Endothelial cell (in vitro differentiated cells): ENCODE results near the gene CLEC4F. TPM values are rescaled to one million over a fixed set of nuclear protein-coding genes. Genes with fewer than 3 reads are reported as not detected.

Source experiments
- DNase-seq: peaks from one replicate; pipeline ENCODE4 v3.0.0; 2021; ENCODE audit warnings: low spot score
- H3K27ac Mint-ChIP-seq: one replicate; pipeline ENCODE4 v1.8.0; 2021; ENCODE audit warnings: mixed read lengths, inconsistent platforms; ENCODE audit not compliant: unreplicated experiment
- H3K27me3 Mint-ChIP-seq: one replicate; pipeline ENCODE4 v1.8.0; 2021; ENCODE audit warnings: mild to moderate bottlenecking, moderate library complexity, mixed read lengths, inconsistent platforms; ENCODE audit not compliant: unreplicated experiment
- H3K36me3 Mint-ChIP-seq: one replicate; pipeline ENCODE4 v1.8.0; 2021; ENCODE audit warnings: mild to moderate bottlenecking, low read depth, mixed read lengths, inconsistent platforms; ENCODE audit not compliant: unreplicated experiment
- H3K4me1 Mint-ChIP-seq: one replicate; pipeline ENCODE4 v1.8.0; 2021; ENCODE audit warnings: mild to moderate bottlenecking, mixed read lengths, inconsistent platforms; ENCODE audit not compliant: unreplicated experiment
- H3K4me3 Mint-ChIP-seq: one replicate; pipeline ENCODE4 v1.8.0; 2021; ENCODE audit warnings: mild to moderate bottlenecking, mixed read lengths, inconsistent platforms; ENCODE audit not compliant: unreplicated experiment
- H3K9me3 Mint-ChIP-seq: one replicate; pipeline ENCODE4 v1.8.0; 2021; ENCODE audit warnings: mixed read lengths, inconsistent platforms; ENCODE audit not compliant: unreplicated experiment
- CTCF ChIP-seq: fragments of 200-600 bp; sonication (generic); IDR thresholded peaks from one replicate; pipeline ENCODE4 v1.5.0; 2021; ENCODE audit warnings: antibody characterized with exemption; ENCODE audit not compliant: unreplicated experiment
- total RNA-seq: library from RNA; stranded (reverse); fragmentation: NEBNext Ultra II Directional; extraction: Animal tissue kit (Norgen Biotek cat#: 25700); gene quantifications from one replicate; pipeline ENCODE4 v1.2.1, GENCODE V29; 2021; ENCODE audit not compliant: unreplicated experiment

Gene CLEC4F
- total RNA-seq, 1 donor from 2014 or later, result 0.23 TPM

- no peaks in the 10 kb centered on the region for H3K36me3 Mint-ChIP-seq
- no peak overlapping the region for H3K27ac Mint-ChIP-seq
- DNase-seq, result no peak
- H3K9me3 Mint-ChIP-seq, result no peaks in the 10 kb centered on the region
- H3K4me1 Mint-ChIP-seq, result no peaks in the 10 kb centered on the region
- H3K27me3 Mint-ChIP-seq, result no peaks in the 10 kb centered on the region
- H3K4me3 Mint-ChIP-seq, result no peak overlapping the region
- TF ChIP-seq CTCF, result no peak
Measured at GRCh38 chr2:70779491-70779890, 40.9 kb downstream of the CLEC4F start.

GRCh38 chr2:70778676-70779075, 41.7 kb downstream of the CLEC4F start:
- no peaks in the 10 kb centered on the region for H3K9me3 Mint-ChIP-seq
- no peaks in the 10 kb centered on the region for H3K36me3 Mint-ChIP-seq
- no peaks in the 10 kb centered on the region for H3K27me3 Mint-ChIP-seq
- no peak for DNase-seq
- no peak for TF ChIP-seq CTCF
- no peak overlapping the region for H3K27ac Mint-ChIP-seq
- no peak overlapping the region for H3K4me3 Mint-ChIP-seq
- H3K4me1 Mint-ChIP-seq, result no peaks in the 10 kb centered on the region

GRCh38 chr2:70777450-70777849, 42.9 kb downstream of the CLEC4F start:
- Mint-ChIP-seq H3K4me1 (no peaks in the 10 kb centered on the region), H3K4me3 (no peak overlapping the region), H3K27ac (no peak overlapping the region)

GRCh38 chr2:70776266-70776665, 44.1 kb downstream of the CLEC4F start:
- Mint-ChIP-seq H3K4me3 (no peak overlapping the region), H3K36me3 (no peaks in the 10 kb centered on the region), H3K4me1 (no peaks in the 10 kb centered on the region), H3K27me3 (no peaks in the 10 kb centered on the region), H3K9me3 (no peaks in the 10 kb centered on the region), H3K27ac (no peak overlapping the region)
- DNase-seq, result no peak
- TF ChIP-seq CTCF, result no peak

More at GRCh38 chr2:70777450-70777849, 42.9 kb downstream of the CLEC4F start:
- Mint-ChIP-seq H3K9me3 (no peaks in the 10 kb centered on the region), H3K36me3 (no peaks in the 10 kb centered on the region), H3K27me3 (no peaks in the 10 kb centered on the region)
- no peak for TF ChIP-seq CTCF
- no peak for DNase-seq

GRCh38 chr2:70775141-70775540, 45.3 kb downstream of the CLEC4F start:
- Mint-ChIP-seq H3K4me3 (no peak overlapping the region), H3K27ac (no peak overlapping the region), H3K9me3 (no peaks in the 10 kb centered on the region), H3K27me3 (no peaks in the 10 kb centered on the region), H3K4me1 (no peaks in the 10 kb centered on the region), H3K36me3 (no peaks in the 10 kb centered on the region)
- DNase-seq, result no peak
- TF ChIP-seq CTCF, result no peak
